Measurements from ENCODE around the gene DRD1. TPM values are rescaled to one million over a fixed set of nuclear protein-coding genes. Genes with fewer than 3 reads are reported as not detected.

Gene DRD1
- total and polyA plus RNA-seq, 2 donors from 2014 or later, result 0.25 to 0.28 TPM

DNA sequence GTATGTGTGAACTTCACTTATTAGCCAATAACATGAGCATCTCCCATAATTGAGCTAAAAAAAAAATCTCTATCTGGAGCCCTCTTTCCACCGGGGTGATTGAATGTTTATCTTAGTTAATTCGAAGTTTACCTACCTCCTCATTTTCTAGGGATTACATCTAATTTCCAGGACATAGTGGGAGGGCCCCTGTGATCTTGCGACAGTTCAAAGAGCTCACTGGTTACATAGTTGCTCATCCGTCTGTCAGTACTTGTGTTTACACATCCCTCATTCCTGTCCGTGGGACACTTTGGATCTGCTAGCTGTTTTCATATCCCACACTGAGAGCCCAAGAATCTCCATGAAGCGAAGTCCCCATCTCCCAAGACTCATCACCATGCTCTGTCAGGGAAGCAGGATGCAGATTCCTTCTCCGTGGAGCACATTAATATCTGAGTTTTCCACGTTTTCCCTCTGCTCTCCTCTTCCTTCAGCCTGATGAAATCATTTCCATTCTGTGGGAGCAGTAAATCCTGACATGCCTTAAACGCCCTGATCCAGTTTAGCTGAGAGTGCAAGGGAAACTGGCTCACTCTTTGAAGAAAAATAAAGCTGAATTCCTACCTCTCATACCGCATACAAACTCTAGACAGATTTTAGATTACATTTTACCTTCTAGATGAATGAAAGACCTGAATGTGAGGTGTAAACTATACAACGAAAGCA lies 24.2 kb upstream of the DRD1 start:
- H3K4me3 ChIP-seq (ENCODE audit: low read length in 3 of 3), result no peak overlapping the region
- TF ChIP-seq, protein P1, sequence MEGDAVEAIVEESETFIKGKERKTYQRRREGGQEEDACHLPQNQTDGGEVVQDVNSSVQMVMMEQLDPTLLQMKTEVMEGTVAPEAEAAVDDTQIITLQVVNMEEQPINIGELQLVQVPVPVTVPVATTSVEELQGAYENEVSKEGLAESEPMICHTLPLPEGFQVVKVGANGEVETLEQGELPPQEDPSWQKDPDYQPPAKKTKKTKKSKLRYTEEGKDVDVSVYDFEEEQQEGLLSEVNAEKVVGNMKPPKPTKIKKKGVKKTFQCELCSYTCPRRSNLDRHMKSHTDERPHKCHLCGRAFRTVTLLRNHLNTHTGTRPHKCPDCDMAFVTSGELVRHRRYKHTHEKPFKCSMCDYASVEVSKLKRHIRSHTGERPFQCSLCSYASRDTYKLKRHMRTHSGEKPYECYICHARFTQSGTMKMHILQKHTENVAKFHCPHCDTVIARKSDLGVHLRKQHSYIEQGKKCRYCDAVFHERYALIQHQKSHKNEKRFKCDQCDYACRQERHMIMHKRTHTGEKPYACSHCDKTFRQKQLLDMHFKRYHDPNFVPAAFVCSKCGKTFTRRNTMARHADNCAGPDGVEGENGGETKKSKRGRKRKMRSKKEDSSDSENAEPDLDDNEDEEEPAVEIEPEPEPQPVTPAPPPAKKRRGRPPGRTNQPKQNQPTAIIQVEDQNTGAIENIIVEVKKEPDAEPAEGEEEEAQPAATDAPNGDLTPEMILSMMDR (IDR thresholded peaks at IDR 0.05; ENCODE audit: borderline replicate concordance, extremely low read depth, insufficient read depth), result no peak
- no peak overlapping the region for H3K27ac ChIP-seq (ENCODE audit: low read depth in 2 of 2, low read length in 2 of 2)
- no peaks in the 10 kb centered on the region for H3K27me3 ChIP-seq (ENCODE audit: control insufficient read depth, insufficient read depth, low read length)
- no peaks in the 10 kb centered on the region for H3K36me3 ChIP-seq (ENCODE audit: control insufficient read depth in 2 of 3, insufficient read depth in 3 of 3, low read length in 3 of 3)
- intact Hi-C loops (cut with DNase I), result no loop called here
- DNase-seq (peak in 2 of 5 donors; percentile 23 to 32), FAIRE-seq (no peak)
- H3K9ac ChIP-seq (ENCODE audit: low read length in 3 of 3), result no peak overlapping the region
- H3K4me1 ChIP-seq (ENCODE audit: control insufficient read depth in 2 of 3, insufficient read depth in 2 of 3, low read depth in 1 of 3, low read length in 3 of 3), result no peaks in the 10 kb centered on the region
- no peaks in the 10 kb centered on the region for H3K9me3 ChIP-seq (ENCODE audit: control insufficient read depth in 2 of 3, insufficient read depth in 1 of 3, low read length in 3 of 3)

DNA sequence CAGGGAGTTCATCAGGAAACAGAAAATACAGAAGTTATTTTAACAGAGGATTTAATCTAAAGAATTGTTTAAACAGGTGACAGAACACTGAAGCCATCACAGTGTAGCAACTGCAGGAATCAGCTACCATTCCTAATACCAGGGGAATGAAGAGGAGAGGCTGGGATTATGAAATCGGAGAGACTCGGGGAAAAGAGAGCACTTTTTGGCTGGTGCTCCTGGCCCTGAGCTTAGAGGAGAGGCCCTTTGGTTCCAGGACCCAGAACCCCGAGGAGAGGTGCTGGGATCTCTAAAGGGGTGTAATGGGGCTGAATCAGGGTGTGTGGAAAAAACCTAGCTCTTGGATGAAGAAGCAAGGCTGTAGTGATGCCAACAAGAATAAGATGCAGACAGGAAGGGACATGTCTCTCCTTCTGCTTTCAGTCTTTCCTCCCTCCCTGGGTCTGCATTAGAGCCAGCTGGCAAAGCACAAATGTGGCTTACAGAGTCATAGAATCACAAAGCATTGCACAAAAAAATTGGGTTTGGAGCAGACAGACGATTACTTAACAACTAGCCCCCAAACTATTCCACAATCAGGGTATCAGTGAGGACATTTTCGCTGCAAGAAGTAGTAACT lies 22.8 kb upstream of the DRD1 start:
- H3K36me3 ChIP-seq (ENCODE audit: control insufficient read depth in 2 of 3, insufficient read depth in 3 of 3, low read length in 3 of 3), result no peaks in the 10 kb centered on the region
- TF ChIP-seq, protein P1 (IDR thresholded peaks at IDR 0.05; ENCODE audit: borderline replicate concordance, extremely low read depth, insufficient read depth), result no peak
- DNase-seq, result no peak
- intact Hi-C loops (cut with DNase I), result no loop called here
- H3K4me1 ChIP-seq (ENCODE audit: control insufficient read depth in 2 of 3, insufficient read depth in 2 of 3, low read depth in 1 of 3, low read length in 3 of 3), result no peaks in the 10 kb centered on the region
- no peaks in the 10 kb centered on the region for H3K9me3 ChIP-seq (ENCODE audit: control insufficient read depth in 2 of 3, insufficient read depth in 1 of 3, low read length in 3 of 3)
- H3K27me3 ChIP-seq (ENCODE audit: control insufficient read depth, insufficient read depth, low read length), result no peaks in the 10 kb centered on the region
- H3K4me3 ChIP-seq (ENCODE audit: low read length in 3 of 3), result no peak overlapping the region
- no peak overlapping the region for H3K9ac ChIP-seq (ENCODE audit: low read length in 3 of 3)
- no peak overlapping the region for H3K27ac ChIP-seq (ENCODE audit: low read depth in 2 of 2, low read length in 2 of 2)
- no peak for FAIRE-seq

DNA sequence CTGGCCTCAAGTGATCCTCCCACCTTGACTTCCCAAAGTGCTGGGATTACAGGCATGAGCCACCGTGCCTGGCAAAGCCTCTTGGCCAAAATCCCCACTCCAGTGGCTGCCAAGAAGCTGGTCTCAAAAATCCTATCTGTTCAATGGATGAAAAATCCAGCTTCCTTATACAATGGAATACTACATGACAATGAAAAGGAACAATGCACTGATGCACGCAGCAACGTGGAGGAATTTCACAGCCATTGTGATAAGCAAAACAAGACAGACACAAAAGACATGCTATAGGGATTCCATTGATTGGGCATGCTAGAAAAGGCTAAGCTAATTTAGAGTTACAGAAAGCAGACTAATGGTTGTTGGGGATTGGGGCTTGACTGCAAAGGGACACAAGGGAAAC lies 21.3 kb upstream of the DRD1 start:
- no peak overlapping the region for H3K4me3 ChIP-seq (ENCODE audit: low read length in 3 of 3)
- FAIRE-seq (no peak), DNase-seq (no peak)
- H3K9me3 ChIP-seq (ENCODE audit: control insufficient read depth in 2 of 3, insufficient read depth in 1 of 3, low read length in 3 of 3), result no peaks in the 10 kb centered on the region
- TF ChIP-seq, protein P1 (IDR thresholded peaks at IDR 0.05; ENCODE audit: borderline replicate concordance, extremely low read depth, insufficient read depth), result no peak
- H3K4me1 ChIP-seq (ENCODE audit: control insufficient read depth in 2 of 3, insufficient read depth in 2 of 3, low read depth in 1 of 3, low read length in 3 of 3), result no peaks in the 10 kb centered on the region
- intact Hi-C loops (cut with DNase I), result no loop called here
- no peak overlapping the region for H3K9ac ChIP-seq (ENCODE audit: low read length in 3 of 3)
- no peaks in the 10 kb centered on the region for H3K36me3 ChIP-seq (ENCODE audit: control insufficient read depth in 2 of 3, insufficient read depth in 3 of 3, low read length in 3 of 3)
- no peak overlapping the region for H3K27ac ChIP-seq (ENCODE audit: low read depth in 2 of 2, low read length in 2 of 2)
- H3K27me3 ChIP-seq (ENCODE audit: control insufficient read depth, insufficient read depth, low read length), result no peaks in the 10 kb centered on the region
